ENCODE results near the gene SH2D7.

SH2D7 gene

DNA sequence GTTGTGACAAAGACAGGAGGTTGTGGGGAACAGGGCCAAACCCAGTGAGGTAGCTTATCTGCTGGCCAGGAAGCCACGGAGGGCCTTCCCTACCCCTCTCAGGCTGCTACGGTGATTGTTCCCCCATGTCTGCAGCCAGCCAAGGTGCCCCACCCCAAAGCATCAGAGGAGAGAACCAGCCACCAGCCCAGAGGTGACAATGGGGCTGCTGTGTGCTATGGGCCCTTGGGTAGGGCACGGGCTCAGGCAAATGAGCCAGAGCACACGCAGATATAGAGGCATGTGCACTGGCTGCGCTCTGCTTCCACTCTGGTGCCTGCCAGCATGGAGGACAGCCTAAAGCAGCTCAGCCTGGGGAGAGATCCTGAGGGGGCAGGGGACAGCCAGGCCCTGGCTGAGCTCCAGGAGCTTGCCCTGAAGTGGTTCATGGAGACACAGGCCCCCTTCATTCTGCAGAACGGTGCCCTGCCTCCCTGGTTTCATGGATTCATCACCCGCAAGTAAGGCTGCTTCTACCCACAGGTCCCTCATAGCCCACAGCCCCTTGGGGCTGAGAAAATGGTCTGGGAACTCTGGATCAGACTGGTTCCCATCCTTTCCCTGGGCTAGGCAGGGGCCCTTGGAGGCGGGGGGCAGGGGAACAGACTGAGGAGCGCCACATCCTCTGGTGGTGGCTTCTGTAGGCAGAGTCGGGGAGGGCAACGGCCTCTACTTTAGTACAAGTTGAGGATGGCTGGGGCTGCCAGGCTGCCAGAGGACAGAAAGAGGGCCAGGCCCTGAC lies at the start of gene SH2D7:
TSS of gene SH2D7 (plus strand) at position 301 of the 781 bp plus-strand sequence. CDS start at position 325, 24 bp downstream.
- H3K36me3 Mint-ChIP-seq = no peaks in the 10 kb centered on the region
- H3K27ac Mint-ChIP-seq = no peak within 1 kb of the TSS
- no peak within 1 kb of the TSS for H3K4me3 Mint-ChIP-seq

DNA sequence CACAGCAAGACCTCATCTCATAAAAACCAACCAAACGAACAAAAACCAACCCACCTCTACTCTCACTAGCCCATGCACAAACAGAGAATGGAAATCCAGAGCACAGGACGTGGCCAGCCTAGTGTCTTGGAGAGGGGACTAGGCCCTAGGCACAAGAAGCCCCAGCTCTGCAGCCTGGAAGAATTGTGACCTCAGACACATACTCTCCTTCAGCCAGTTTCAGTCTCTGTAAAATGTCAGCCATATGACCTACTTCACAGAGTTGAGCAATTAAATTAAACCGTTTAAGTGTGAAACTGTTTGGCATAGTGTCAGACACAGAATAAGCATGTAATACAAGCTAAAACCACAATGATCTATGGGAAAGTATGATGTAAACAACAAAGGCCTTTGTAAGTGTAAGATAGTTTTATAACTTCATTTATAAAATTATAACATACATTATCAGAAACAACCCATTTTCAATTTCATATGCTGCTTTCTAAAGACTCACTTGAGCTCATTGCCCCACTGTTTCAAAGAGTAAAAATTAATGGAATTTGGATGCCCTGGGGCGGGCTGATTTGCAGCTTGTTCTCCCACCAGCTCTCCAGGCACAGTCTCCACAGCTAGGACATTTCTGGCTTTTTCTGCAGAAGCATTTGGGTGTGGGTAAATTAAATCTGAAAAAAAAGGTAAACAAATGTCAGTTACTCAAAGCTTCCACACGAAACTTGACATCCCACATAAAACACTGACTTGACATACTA lies 47.8 kb upstream of the SH2D7 start:
- peaks cover 13% of the 10 kb centered on the region for H3K36me3 Mint-ChIP-seq
- H3K27ac Mint-ChIP-seq = peak overlapping the region; percentile 98
- H3K9me3 Mint-ChIP-seq (ENCODE audit: low read depth) = no peaks in the 10 kb centered on the region
- H3K27me3 Mint-ChIP-seq = no peaks in the 10 kb centered on the region
- peak overlapping the region; percentile 64 for H3K4me3 Mint-ChIP-seq
- peaks cover 97% of the 10 kb centered on the region for H3K4me1 Mint-ChIP-seq (ENCODE audit: low read depth)

More for the DNA sequence above, at the start of gene SH2D7:
- no peaks in the 10 kb centered on the region for H3K27me3 Mint-ChIP-seq
- H3K9me3 Mint-ChIP-seq (ENCODE audit: low read depth) = no peaks in the 10 kb centered on the region
- peaks cover 15% of the 10 kb centered on the region for H3K4me1 Mint-ChIP-seq (ENCODE audit: low read depth)

DNA sequence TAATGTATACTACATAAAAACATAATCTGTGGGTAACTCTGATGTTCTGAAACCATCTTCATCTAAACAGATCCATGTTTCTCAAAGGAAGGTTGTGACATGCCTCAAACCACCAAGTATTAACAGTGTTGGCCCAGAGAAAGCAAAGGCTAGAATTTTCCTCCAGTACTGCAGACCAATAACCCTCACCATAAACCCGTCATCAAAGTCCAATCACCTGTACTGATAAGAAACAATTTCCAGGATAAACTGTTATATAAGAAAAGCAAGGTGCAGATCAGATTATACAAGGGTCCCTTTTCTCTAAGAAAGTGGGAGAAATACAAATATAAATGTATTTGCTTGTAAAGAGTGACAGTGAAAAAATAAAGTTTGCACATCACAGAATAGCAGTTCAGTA lies 47.2 kb upstream of the SH2D7 start:
- peaks cover 97% of the 10 kb centered on the region for H3K4me1 Mint-ChIP-seq (ENCODE audit: low read depth)
- peaks cover 10% of the 10 kb centered on the region for H3K36me3 Mint-ChIP-seq
- H3K27me3 Mint-ChIP-seq = no peaks in the 10 kb centered on the region
- no peaks in the 10 kb centered on the region for H3K9me3 Mint-ChIP-seq (ENCODE audit: low read depth)
- peak overlapping the region; percentile 98 for H3K27ac Mint-ChIP-seq
- H3K4me3 Mint-ChIP-seq = peak overlapping the region; percentile 30

DNA sequence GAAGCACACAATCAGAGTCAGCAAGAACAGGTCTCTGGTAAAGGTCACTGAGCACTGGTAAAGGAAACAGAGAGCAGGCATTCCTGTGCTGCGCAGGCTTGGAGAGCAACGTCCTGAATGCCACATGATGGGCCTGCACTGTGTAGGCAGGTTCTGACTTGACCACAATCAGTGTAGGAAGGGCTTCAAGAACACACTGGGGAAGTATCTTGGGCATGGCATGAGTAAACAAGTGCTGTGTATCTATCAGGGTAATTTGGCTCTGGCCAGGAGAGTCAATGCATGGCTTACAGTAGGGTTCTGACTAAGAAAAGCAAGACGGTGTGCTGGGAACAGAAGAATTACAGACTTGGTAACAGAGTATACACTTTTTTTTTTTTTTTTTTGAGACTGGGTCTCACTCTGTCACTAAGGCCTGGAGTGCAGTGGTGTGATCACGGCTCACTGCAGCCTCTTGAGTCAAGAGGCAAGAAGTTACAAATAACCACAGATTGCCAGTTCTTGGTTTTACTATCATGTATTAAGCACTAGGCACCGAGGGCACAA lies 45.5 kb upstream of the SH2D7 start:
- Mint-ChIP-seq H3K9me3 (ENCODE audit: low read depth) (no peaks in the 10 kb centered on the region), H3K27me3 (no peaks in the 10 kb centered on the region), H3K4me1 (ENCODE audit: low read depth) (peaks cover 97% of the 10 kb centered on the region), H3K4me3 (peak overlapping the region; percentile 53), H3K36me3 (peaks cover 12% of the 10 kb centered on the region), H3K27ac (peak overlapping the region; percentile 98)

DNA sequence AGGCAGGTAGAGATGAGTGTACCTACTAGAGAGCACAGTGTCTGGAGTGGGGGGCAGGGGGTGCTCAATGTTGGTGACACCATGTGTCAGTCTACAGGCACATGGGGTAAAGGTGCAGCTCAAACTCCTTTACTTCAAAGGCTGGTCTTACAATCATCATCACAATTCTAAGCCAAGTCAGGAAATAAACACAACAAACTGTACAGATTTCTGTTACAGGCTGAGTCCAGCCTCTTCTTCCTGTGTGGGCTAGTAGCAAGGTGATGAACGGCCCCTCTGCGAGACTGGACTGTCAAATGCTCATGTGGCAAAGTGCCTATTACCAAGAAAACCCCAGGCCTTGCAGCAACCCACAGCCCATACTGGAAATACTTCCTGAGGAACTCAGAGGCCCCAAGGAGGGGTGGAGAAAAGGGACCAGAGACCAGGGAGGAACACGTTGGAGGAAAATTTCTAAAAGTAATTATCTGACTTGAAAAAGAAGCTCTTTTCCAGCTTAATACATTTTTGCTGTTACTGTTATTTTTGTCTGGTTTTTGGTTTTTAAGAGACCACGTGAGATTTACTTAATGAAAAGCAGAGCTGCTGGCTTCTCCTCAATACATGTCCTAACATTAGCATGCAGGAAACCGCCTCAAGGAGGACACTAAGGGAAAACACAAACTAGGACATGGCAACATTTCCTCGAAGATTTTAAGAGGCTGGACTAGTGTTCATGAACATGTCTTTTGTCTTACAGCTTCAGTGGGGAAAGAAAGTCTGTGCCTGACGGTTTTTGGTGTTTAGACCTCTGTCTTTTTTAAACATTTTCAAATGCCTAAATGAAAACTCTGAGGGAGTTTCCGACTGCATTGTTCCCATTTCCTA lies 44.4 kb upstream of the SH2D7 start:
- Mint-ChIP-seq H3K9me3 (ENCODE audit: low read depth) (no peaks in the 10 kb centered on the region), H3K27ac (peak overlapping the region; percentile 98), H3K27me3 (no peaks in the 10 kb centered on the region), H3K4me3 (peak overlapping the region; percentile 53), H3K36me3 (peaks cover 12% of the 10 kb centered on the region), H3K4me1 (ENCODE audit: low read depth) (peaks cover 97% of the 10 kb centered on the region)

DNA sequence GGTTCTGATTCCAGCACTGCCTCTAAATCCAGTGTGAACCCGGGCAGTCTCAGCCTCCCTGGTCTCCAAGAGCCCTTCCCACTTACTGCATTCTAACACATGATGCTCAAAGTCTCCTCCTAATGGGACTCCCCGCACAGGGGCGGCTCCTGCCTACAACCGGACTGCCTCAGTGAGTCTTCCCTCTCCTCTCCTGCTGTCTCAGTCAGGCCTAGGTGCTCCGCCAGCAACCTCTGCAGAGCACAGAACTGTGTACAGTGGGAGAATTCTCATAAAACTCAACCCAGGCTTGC lies 43.8 kb upstream of the SH2D7 start:
- Mint-ChIP-seq H3K36me3 (peaks cover 13% of the 10 kb centered on the region), H3K27ac (peak overlapping the region; percentile 98), H3K4me3 (no peak overlapping the region), H3K4me1 (ENCODE audit: low read depth) (peaks cover 97% of the 10 kb centered on the region), H3K9me3 (ENCODE audit: low read depth) (no peaks in the 10 kb centered on the region), H3K27me3 (no peaks in the 10 kb centered on the region)

DNA sequence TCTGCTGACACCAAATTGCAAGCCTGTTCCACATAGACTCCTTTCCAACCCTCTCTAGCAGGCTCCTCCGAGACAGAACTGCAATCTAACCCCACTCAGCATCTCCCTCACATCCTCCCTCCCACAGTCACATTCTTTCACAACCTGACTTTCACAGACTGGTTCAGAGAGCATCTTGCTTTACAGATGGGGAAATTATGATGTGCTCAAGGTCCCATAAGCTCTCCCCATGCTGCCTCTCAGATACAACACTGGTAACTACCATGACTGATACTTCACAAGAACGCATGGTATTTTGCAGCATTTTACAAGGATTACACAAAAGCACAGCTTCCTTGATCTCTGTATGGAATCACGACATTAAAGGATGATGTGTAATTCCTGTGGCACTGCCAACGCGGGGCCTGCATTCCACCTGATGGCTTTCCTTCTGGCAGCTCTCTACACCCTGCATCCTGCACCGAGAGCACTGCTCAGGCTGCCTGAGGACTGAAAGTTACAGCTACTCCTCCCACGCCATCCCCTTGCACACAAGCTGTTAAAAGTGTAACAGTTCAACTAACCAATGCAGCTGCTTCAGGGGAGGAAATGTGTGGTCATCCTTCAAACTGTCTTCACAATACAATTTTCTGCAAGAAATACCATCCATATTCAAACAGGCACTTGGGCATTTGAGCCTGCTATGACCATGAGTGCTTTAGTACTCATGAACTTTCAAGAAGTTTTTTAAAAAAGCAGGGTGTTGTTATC lies 42.5 kb upstream of the SH2D7 start:
- Mint-ChIP-seq H3K4me3 (peak overlapping the region; percentile 82), H3K9me3 (ENCODE audit: low read depth) (no peaks in the 10 kb centered on the region), H3K4me1 (ENCODE audit: low read depth) (peaks cover 98% of the 10 kb centered on the region), H3K27ac (peak overlapping the region; percentile 98), H3K27me3 (no peaks in the 10 kb centered on the region), H3K36me3 (peaks cover 16% of the 10 kb centered on the region)

DNA sequence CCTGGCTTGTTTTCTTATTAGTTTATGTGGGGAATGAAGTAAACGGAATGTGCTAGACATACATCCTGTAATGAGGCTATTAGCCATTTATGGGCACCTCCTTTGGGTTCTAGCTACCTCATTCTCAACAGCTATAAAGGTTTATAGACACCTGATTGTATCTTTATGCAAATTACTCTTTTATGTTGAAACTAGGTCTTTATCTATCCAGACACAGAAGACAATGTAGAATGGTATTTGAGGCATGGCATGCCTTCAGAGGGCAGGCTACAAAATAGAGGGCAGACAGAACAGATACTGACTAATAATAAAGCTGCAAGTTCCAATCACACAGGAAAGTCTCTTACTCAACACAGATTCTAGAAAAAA lies 41.9 kb upstream of the SH2D7 start:
- H3K4me1 Mint-ChIP-seq (ENCODE audit: low read depth) = peaks cover 98% of the 10 kb centered on the region
- peaks cover 13% of the 10 kb centered on the region for H3K36me3 Mint-ChIP-seq
- peak overlapping the region; percentile 98 for H3K27ac Mint-ChIP-seq
- no peaks in the 10 kb centered on the region for H3K27me3 Mint-ChIP-seq
- peak overlapping the region; percentile 82 for H3K4me3 Mint-ChIP-seq
- H3K9me3 Mint-ChIP-seq (ENCODE audit: low read depth) = no peaks in the 10 kb centered on the region

DNA sequence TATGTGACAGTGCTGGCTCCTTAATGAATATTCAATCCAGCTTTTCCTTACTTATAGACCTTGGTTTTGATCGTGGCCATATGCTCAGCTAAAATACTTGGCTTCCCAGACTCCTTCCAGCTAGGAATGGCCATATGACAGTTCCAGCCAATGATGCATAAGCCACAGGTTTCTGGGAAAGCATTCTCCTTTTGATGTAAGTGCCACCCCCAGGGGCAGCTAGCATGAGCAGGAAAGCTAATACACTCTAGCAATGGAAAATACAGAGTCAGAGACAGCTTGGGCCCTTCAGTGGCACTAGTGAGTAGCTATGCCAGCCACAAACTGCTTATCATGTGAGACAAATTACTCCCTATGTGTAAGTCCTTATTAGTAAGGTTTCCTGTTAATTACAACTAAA lies 41.5 kb upstream of the SH2D7 start:
- Mint-ChIP-seq H3K36me3 (peaks cover 13% of the 10 kb centered on the region), H3K27me3 (no peaks in the 10 kb centered on the region), H3K4me1 (ENCODE audit: low read depth) (peaks cover 99% of the 10 kb centered on the region), H3K9me3 (ENCODE audit: low read depth) (no peaks in the 10 kb centered on the region), H3K27ac (peak overlapping the region; percentile 98), H3K4me3 (peak overlapping the region; percentile 82)

DNA sequence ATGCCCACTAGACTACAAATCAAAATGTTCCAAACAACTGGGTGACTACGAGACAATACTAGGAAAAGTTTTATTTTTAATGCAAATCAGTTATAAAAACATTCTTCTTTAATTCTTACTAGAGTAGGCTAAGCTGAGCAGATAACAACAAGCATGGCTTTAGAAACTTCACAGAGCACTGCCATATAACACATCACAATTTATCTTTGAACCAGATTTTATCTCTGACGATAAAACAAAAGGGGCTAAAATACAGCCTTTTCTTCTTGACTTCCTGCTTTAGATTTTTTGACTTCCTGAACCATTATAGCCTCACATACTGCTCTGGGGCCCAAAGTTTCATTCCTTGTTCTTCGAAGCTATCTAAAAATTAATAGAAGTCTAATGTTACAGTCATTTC lies 40.8 kb upstream of the SH2D7 start:
- Mint-ChIP-seq H3K4me1 (ENCODE audit: low read depth) (peaks cover 99% of the 10 kb centered on the region), H3K4me3 (peak overlapping the region; percentile 82), H3K27ac (peak overlapping the region; percentile 98), H3K9me3 (ENCODE audit: low read depth) (no peaks in the 10 kb centered on the region), H3K36me3 (peaks cover 13% of the 10 kb centered on the region), H3K27me3 (no peaks in the 10 kb centered on the region)

DNA sequence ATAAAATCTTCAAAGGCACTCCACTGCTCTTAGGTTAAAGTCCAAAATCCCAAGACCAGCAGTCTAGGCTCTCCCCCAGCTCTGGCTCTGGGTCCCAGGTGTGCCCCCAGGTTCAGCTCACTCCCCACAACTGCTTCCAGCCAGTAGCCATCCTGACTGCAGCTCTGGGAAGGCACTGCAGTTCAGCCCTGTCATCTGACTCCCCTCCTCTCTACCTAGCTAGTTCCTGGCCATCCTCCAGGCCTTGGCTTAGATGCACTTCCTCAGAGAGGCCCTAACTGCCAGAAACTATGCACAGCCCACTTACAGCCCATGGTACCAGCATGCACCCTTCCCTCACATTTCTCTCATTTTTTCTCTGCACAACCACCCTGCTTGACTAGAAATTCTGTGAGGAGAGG lies 40.4 kb upstream of the SH2D7 start:
- peak overlapping the region; percentile 49 for H3K4me3 Mint-ChIP-seq
- H3K9me3 Mint-ChIP-seq (ENCODE audit: low read depth) = no peaks in the 10 kb centered on the region
- H3K27ac Mint-ChIP-seq = peak overlapping the region; percentile 98
- peaks cover 13% of the 10 kb centered on the region for H3K36me3 Mint-ChIP-seq
- peaks cover 99% of the 10 kb centered on the region for H3K4me1 Mint-ChIP-seq (ENCODE audit: low read depth)
- no peaks in the 10 kb centered on the region for H3K27me3 Mint-ChIP-seq

DNA sequence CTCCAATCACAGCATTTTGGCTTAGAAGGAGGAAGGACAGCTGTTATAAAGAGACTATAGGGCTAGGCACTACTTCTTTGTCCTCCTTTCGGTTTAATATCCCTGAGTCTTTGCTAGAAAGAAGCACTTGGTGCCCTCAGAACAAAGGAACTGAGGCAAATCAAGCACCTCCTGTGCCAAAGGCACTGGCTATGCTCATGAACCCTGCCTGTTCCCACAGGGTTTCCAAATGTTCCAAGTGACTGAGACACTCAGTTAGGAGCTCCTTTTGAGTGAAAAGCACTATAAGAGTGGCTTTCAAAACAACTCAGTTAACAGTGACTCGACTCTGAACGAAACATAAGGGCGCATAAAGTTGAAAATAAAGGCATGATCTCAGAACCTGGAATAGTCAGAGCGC lies 39.8 kb upstream of the SH2D7 start:
- H3K4me3 Mint-ChIP-seq = peak overlapping the region; percentile 49
- H3K27ac Mint-ChIP-seq = peak overlapping the region; percentile 98
- H3K27me3 Mint-ChIP-seq = no peaks in the 10 kb centered on the region
- H3K9me3 Mint-ChIP-seq (ENCODE audit: low read depth) = no peaks in the 10 kb centered on the region
- peaks cover 98% of the 10 kb centered on the region for H3K4me1 Mint-ChIP-seq (ENCODE audit: low read depth)
- peaks cover 13% of the 10 kb centered on the region for H3K36me3 Mint-ChIP-seq

DNA sequence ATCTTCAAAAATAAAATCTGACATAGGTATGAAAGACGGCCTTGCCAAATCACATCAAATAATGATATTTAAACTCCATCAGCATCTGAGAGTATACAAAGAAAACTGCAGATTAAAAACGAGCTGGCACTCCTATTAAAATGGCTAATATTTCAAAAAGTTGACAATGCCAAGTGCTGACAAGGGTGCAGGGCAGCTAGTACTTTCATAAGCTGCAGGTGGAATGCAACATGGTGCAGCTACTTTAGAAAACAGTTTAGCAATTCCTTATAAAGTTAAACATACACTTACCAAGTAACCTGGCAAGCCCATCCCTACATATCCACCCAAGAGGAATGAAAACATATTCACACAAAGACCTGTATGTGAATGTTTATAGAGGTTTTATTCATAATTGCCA lies 37.8 kb upstream of the SH2D7 start:
- Mint-ChIP-seq H3K27ac (peak overlapping the region; percentile 98), H3K27me3 (no peaks in the 10 kb centered on the region), H3K36me3 (peaks cover 12% of the 10 kb centered on the region), H3K9me3 (ENCODE audit: low read depth) (no peaks in the 10 kb centered on the region), H3K4me3 (no peak overlapping the region), H3K4me1 (ENCODE audit: low read depth) (peaks cover 98% of the 10 kb centered on the region)

DNA sequence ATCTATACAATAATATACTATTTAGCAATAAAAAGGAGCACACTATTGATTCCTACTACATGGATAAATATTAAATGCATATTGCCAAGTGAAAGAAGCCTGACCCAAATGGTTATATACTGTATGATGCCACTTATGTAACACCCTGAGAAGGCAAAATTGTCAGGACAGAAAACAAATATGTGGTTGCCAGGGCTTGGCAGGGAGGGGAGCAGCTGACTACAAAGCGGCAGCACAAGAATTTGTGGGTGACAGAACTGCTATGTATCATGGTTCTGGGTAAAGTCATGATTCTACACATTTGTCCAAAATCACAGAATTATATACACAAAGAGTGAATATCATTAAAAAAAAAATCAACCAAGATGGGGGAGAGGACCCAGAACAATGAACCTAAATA lies 37.4 kb upstream of the SH2D7 start:
- Mint-ChIP-seq H3K27ac (peak overlapping the region; percentile 98), H3K4me3 (peak overlapping the region; percentile 14), H3K9me3 (ENCODE audit: low read depth) (no peaks in the 10 kb centered on the region), H3K36me3 (peaks cover 10% of the 10 kb centered on the region), H3K27me3 (no peaks in the 10 kb centered on the region), H3K4me1 (ENCODE audit: low read depth) (peaks cover 98% of the 10 kb centered on the region)
